NCI-H1417 (cell line): Measurements from ENCODE around the gene OPCML.
A peak's percentile ranks its signal among the peaks of the same experiment; 100 is the strongest.

Source experiments
- DNase-seq, 3 experiments: peaks; one replicate each; lab custom pipeline; 2025; lab: John Stamatoyannopoulos, UW

Gene OPCML

DNA sequence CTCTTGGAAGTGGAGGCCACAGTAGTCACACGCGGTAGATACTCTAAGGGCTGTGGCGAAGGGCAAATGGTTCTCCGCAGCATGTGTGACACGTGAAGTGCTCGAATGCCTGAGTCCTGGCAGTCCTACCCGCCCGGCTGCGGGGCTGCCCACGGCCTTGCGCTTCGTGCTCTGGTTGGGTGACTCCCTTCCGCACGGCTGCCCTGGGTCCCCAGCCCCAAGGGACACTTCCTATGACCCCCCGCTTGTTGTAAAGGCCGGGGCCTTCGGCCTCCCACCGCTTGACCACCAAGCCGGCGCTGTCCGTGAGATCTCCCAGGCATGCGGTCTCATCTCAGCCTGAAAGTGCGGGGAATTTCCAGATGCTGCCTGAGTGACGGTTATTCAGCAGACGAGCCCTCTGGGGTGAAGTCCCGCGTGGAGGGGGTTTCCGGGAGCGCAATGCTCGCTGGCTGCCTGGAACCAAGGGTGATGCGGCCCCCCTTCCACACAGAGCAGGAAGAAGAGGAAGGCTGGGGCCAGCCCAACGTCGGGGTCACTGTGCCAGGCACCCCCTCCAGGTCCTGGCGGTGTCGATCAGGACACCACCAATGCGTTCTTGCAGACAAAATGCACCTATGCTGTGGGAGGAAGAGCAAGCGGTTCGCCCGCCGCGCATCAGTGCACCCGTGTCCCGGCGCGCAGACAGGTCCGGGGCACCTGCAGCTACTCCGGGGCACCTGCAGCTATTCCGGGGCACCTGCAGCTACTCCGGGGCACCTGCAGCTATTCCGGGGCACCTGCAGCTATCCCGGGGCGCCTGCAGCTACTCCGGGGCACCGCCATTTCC lies 171.2 kb downstream of the OPCML start:
- no peak for DNase-seq

DNA sequence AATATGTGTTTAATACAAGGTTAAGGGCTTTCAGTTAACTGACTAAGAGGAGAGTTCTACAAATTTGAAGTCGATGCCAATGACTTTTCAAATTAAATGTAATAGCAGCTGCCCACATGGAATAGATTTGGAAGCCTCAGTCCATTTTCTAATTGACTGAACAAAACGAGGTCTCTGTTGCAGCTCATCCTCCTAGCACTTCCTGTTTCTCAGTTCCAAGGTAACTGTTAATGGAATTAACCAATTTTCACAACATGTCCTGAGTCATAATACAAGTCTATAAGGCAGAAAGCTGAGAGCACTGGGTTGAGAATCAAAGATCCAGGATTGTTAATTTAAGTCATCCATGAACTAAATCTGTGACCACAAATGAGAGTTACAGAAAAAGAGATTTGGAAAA lies 177.2 kb downstream of the OPCML start:
- no peak for DNase-seq

DNA sequence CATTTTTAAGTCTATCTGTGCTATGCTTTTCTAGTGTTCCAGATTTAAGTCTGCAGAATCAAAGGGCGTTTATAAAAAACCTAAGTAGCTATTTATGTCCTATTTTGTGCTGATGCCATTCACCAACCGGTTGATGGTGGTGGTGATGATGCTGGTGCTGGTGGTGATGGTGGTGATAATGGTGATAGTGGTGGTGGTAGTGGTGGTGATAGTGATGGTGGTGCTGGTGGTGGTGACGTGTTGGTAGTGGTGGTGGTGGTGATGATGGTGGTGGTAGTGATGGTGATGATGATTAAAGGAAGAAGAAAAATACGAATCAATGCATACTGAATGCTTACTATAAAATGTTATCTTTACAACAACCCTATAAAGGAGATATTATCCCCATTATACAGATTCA lies 178.2 kb downstream of the OPCML start:
- DNase-seq = no peak

DNA sequence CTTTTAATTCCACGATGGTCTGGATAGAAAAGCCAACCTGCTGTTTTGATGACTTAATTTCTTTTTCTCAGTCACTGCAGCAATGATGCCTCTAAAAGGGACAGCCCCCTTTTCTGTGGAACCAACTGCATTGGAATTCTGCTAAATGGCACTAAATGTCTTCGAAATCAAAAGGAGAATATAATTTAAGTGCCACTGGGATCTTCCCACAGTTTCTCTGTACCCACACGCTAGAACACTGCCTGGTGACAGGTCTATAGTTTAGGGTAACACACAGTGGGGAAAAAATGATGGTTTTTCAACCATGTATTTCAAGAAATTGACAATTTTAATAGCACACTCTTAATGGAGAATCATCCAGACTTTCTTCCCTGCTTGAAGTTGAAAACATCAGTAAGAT lies 182.3 kb downstream of the OPCML start:
- DNase-seq = no peak

DNA sequence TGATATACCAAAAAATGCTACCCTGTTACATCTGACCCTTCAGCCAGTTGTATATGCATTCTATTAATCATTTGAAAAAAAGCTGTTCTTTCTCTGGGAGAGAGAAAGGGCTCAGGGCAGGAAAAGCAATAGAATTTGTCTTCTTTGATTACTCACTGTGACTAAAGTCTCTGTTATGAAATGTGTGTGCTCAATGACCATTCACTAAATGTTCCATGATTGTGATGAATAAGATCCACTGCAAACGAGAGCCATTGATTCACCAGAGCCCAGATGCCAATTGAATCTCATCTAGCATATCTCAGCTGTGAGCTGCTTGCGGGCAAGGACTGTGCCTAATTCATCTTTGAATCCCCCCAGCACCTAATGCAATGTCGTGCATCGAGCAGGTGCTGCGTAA lies 184.3 kb downstream of the OPCML start:
- DNase-seq = no peak

DNA sequence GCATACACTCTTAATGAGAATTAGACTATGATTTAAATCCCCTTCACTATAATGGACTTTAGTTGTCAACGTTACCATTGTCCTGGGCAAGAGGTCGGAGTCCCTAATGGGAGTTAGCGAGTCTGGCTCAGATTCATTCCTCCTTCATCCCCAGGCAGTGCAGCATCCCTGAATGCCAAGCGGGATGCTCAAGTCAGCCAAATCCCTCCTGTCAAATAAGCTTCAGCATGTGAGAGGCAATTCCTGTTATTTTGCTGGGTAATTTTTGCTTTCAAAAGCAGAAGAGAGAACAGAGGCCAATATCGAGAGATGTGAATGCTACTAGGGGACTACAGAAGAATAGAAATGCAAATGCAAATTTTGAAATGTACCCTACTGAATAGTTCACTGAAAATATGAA lies 186.2 kb downstream of the OPCML start:
- DNase-seq = no peak

DNA sequence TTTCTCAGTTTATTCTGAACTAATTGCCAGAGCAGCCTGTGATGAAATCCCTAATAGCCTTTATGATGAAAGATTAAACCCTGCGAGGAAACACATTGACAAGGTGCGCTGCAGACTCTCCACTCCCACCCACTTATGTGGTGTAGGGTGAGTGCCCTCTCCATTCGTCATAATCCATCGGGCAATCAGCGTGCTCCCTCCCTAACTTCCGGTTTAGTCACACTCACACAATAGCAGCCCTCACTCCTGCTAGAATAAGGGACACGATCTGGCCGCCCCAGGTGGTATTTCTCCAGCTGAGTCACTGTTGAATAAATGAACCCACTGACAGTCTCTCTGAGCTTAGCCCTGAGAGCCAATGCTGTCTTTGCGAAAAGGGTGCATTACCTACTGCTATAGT lies 188.3 kb downstream of the OPCML start:
- peak in 2 of 3 experiments; percentile 76 to 93 for DNase-seq

DNA sequence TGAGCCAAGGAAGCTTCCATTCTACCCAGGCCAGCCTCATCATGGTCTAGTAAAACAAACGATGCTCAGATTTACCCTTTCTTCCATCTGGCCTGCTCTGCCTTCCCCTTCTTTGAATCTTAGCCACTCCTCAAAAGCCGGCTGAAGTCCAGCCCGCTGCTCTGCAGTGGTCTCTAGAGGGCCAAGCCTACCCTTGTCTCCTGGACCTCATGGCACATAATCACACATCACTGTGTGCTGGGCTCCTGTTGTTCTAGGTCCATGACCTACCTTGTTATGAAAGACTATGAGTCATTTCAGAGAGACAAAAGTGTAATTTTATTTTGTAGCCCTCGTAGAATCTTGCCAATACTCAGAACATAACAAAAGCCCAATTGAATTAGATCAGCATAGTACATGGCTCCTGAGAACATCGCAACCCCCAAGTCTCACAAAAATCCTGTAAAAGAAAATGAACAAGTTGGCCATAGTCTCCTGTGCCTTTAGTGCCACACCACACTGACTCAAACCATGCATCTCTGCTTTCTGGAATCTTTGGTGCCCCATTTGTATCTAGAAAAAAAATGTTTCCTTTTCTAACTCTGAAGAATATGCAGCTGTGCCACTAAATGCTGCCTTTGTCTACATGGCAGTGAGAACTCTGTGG lies 192.7 kb downstream of the OPCML start:
- no peak for DNase-seq

DNA sequence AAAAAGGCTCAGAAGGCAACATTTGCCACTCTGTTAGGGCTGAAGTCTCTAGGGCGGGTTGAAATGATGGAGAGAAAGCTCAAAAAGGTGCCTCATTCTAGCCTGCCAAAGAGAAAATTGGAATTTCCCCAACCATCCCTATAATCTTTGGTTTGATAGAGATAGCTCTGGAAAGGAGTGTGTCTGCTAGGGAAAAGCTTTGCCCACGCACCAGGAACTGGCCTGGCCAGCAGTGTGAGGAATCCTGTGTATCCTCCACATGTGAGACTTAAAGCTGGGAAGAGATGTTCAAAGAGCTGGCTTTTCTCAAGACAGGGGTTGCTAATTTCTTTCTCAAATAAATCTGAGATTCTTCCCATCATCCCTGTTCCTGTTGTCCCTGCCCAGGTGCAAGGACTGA lies 193.7 kb downstream of the OPCML start:
- no peak for DNase-seq

DNA sequence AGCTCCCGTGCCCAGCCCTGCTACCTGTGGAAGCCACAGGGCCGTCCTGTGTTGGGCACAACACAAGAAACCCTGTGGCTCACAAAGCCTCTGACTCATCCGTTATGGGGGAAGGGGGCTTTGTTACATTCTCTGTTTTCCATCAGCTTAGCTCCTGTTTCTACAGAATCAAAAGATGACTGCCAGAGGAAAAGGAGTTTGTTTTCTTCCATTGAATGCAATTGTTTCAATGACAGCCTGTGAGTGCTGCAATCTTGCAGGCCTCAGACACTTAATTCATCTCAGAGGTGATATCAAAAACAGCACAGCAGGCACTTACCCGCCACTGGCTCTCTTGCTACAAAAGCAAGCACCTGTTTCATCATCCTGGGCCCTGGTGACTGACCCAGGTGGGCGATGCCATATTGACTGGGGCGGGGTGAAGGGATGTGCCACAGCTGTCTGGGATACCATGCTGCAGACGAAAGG lies 194.3 kb downstream of the OPCML start:
- DNase-seq = peak in 1 of 3 experiments; percentile 29

DNA sequence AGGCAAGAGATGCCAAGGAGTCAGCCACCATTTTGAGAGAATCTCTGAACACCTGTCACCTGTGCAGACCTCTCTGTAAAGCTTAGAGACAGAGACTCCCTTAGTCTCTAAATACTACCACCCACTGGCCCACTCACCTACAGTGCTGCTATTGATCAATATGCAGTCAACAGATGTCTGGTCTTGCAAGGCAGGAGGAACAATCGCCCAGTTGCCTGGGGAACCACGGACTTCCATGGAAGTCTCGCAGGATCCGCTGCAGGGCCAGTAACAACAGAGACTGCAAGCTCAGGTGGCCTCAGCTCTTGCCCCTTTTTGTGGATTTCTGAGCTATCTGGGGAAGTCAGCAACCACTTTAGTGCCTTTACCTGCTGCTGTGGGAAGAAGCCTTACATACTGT lies 195.1 kb downstream of the OPCML start:
- DNase-seq = no peak

DNA sequence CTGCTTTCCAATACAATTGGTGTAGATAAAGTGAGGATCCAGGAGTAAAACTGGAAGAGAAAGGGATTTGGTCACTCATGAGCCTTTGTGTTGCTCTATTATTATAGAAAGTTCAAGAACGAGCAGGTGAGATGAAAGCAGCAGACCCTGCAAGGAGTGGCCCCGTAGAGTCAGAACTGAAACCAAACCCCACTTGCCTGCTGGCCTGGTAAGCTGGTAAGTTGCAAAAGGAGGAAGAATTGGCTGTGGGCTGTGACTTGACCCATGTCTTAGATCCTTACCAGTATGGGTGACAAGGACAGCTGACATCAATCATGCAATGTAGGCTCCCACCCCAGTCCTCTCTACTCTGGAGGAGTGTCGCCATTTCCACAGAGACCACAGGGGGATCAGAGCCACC lies 201.3 kb downstream of the OPCML start:
- DNase-seq = no peak

DNA sequence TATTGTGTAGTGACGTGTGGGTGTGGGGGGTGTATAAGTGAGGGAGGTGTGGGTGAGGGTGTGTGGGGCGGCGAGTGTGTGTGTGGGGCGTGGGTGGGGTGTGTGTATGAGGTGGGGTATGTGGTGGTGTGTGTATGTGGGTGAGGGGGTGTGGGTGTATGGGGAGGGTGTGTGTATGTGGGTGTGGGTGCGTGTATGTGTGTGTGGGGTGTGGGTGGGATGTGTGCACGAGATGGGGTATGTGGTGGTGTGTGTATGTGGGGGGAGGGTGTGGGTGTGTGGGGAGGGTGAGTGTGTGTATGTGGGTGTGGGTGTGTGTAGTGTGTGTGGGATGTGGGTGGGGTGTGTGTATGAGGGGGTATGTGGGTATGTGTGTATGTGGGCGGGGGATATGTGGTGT lies 205.5 kb downstream of the OPCML start:
- DNase-seq = no peak

DNA sequence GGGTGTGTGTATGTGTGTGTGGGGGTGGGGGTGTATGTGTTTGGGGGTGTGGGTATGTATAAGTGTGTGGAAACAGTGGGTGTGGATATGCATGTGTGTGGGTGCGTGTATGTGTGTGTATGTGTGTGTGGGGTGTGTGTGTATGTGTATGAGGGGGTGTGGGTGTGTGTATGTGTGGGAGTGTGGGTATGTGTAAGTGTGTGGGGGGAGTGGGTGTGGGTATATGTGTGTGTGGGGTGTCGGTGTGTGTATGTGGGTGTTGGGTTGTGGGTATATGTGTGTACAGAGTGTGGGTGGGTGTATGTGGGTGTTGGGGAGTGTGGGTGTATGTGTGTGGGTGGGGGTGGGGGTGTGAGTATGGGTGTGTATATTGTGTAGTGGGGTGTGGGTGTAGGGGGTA lies 206.0 kb downstream of the OPCML start:
- no peak for DNase-seq

DNA sequence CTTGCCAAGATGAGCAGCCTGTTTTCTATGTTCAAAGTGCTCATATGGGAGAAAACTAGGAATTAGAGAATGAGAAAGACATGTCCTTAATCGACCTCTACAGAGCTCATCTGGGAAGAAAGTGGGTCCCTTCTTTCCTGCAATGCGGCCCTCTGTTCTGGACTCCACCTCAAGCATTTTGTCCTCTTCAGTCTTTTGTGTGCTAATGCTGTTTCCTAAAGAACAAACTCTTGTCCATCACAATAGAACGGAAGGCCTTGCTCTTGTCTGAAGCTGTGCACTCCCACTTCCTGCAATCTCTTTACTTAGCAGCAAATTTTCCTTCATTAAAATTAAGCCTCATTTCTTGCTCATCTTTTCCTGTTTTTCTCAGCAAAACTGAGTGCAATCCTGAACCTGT lies 206.6 kb downstream of the OPCML start:
- DNase-seq = no peak

DNA sequence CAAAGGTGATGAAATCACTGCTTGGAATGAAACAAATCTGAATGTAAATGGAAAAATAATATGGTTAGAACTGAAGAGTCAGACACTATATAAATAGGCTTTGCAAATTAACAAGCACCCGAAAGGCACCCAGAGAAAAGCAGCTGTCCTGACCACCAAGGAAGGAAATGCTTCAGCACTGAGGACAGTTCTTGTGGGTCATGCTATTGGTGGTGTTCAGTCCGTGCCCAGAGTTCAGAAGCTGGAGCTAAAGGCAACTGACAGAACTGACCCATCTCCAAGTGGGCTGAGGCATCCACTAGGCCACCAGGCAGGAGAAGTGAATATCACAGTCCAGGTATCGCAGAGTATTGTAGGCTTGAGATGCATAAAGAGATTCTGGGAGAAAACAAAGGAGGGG lies 208.9 kb downstream of the OPCML start:
- DNase-seq = no peak

DNA sequence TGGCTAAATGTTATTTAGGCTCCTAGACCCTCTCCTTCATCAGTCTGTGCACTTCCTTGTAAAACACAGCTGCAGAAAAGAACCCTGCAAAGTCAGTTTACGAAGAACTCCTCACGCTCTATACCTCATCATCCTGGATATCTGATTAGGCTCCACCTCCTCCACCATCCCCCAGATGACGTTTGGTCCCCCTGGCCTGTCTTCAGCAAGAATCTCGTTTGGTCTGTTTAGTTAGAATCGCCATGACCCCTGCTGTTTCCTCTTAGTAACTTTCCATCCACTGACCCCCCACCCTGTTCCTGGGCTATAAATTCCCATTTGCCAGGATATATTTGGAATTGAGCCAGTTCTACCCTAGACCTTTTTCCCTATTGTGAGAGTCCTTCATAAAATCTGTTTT lies 214.1 kb downstream of the OPCML start:
- DNase-seq = no peak

DNA sequence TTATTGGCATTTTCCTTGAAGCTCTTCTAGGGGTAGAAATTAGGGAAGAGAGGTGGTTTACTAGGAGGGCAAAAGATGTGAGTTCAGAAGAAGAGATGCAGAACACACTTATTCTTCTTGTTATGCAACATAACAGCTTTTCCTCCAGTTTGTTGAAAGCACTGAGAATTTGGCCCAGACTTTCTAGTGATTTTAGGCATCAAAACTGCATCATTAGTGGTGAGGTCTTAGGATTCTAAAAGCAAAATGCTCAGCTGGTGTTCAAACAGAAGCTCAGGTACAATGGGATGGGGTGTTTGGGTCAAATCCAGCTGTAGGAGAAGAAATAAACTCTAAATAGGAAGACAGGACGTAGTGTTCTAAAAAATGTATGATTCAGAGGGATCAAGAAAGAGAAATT lies 221.1 kb downstream of the OPCML start:
- DNase-seq = no peak

DNA sequence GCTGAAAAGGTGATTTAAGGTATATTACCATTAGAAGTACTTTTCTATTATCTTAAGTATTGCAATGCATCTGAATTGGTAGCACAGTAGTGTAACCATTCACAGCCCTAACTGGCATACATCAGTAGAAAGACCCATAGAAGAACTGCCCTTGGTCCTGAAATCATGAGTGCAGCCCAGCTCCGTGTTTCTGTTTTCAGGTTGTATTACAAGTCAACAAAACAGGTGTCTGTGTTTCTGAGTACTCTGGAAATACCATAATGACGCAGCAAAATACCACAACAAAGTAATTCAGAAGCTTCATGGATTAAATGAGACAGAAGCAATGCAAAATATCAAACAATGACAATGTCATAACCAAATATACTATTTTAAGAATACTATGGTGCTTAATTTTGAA lies 226.3 kb downstream of the OPCML start:
- no peak for DNase-seq

DNA sequence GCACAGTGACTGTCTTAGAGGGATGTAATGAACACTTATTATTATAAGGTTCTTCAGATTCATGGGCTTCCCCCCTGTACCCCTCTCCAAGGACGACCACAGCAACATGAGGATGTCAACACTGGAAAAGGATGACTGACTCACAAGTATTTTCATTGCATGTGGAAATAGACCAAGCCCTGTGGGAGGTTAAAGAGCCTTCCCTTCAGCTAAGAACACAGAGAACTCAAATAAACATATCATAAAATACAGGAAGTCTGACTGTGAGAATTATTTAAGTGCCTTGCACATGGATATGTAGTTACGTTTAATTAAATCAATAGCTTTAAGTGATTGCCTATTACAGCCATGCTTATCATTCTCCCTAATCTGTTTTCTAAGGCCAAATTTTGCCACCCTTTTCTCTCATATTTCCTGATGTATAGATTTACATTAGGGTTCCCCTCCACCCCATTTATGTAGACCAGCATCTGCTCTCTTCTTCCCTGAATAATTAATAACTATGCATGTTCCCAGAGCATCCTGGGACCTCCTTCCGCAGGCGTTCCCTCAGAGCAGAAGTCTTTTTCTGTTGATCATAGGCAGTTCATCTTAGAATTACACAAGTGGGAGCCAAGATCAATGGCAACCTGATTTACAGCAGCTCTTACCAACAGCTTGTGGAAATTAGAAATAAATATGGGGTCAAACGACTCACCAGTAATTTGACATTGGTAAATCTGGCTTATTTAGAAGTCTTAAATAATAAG lies 226.9 kb downstream of the OPCML start:
- peak in 2 of 3 experiments; percentile 53 to 82 for DNase-seq

DNA sequence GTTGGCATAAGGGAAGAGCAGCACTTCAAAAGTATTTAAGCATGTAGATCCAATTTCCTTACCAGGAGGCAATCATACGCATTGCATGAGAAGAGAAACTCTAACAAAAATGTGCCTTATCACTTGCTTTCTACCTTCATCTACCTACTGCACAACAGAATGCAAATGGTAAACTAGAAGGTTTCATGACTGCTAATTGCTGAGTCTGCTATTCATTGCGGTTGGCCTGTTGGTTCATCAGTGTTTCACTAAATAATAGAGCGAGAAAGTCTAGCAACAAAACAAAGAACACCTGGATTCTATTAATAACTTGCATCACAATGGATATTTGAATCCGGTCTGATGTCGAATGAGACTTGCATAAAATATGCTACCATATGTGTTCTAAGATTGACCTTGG lies 229.0 kb downstream of the OPCML start:
- no peak for DNase-seq

DNA sequence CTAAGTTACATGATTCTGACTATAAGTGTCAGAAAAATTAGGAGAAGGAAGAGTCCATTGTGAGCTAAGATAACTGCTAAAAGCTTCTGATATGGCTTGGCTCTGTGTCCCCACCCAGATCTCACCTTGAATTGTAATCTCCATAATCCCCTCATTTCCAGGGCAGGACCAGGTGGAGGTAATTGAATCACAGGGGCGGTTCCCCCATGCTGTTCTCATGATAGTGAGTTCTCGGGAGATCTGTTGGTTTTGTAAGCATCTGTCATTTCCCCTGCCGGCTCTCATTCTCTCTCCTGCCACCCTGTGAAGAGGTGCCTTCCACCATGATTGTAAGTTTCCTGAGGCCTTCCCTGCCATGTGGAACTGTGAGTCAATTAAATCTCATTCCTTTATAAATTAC lies 230.2 kb downstream of the OPCML start:
- no peak for DNase-seq

DNA sequence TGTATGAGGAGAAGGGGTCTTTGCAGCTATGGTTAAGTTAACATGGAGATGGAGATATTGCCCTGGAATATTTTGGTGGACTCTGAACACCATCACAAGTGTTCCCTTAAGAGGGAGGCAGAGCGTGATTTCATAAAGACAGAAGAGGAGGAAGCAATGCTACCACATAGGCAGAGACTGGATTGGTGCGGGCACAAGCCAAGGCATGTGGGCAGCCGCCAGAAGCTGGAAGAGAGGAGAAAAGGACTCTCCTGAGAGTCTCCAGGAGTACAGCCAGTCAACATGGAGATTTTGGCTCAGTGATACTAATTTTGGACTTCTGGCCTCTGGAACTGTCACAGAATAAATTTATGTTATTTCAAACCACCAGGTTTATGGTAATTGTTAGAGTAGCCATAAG lies 231.6 kb downstream of the OPCML start:
- DNase-seq = no peak
